Astrocyte of the cerebellum (primary cell): Measurements from ENCODE around the gene NBEAL1.
"Not testable (repeated sequence)": the region's sequence is repeated elsewhere in the genome, so short reads cannot be mapped to it uniquely, and the experiment has no call there.

ENCODE experiments used
- DNase-seq: peaks from one replicate; pipeline ENCODE4 v3.0.0-alpha.2; 2011; ENCODE audit warnings: low read depth
- H3K4me3 ChIP-seq: 2 replicates; pipeline ENCODE4 v1.5.1; 2011; ENCODE audit warnings: mild to moderate bottlenecking, low read depth, low read length, moderate library complexity
- in situ Hi-C: cut with HindIII; loops from 2 replicates; pipeline ENCODE4 v1.10.0; 2017; ENCODE audit warnings: low sequenced_read_pairs
- TF ChIP-seq, protein P1 (sequence below): IDR thresholded peaks from 2 replicates; pipeline ENCODE4 v1.5.1; 2012; ENCODE audit warnings: low read length, low read depth, moderate library complexity, mild to moderate bottlenecking; ENCODE audit errors: missing control alignments

Gene NBEAL1

DNA sequence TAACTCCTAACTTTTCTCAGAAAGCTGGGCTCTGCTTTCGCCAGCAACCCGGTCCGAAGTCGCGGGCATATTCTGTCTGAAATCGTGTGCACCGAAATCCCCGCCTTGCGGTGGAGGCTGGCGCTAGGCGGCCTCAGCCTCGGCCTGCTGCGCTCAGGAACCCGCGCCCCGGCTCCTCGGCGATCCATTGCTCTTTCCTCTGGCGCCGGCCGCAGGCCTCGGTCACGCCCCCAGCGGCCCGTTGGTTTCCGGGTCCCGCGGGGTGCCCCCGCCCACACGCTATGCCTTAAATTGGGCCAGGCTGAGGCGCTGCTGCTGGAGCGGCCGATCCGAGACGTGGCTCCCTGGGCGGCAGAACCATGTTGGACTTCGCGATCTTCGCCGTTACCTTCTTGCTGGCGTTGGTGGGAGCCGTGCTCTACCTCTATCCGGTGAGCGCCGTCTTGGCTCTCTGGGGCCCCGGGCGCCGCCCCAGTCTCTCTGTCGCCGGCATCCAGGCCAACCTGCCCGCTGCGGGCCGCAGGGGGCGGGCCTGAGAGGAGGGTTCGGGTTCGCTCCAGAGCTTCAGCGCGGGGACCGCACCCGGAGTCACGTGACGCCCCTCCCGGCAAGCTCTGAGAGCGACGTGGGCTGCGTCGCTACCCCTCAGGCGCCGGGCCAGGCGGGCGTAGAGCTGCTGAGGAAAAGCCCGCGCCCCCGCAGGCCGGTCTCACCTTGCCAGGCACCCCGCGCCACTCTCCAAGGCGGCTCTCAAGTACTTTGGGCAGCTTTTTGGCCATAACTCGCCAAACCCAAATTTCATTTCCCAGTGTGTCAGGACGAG is 224.2 kb downstream of the NBEAL1 start, which contains the start of gene CYP20A1:
TSS of gene CYP20A1 (plus strand) at position 315 of the 823 bp plus-strand sequence. CDS start at position 360, 45 bp downstream.
- TF ChIP-seq, protein P1, sequence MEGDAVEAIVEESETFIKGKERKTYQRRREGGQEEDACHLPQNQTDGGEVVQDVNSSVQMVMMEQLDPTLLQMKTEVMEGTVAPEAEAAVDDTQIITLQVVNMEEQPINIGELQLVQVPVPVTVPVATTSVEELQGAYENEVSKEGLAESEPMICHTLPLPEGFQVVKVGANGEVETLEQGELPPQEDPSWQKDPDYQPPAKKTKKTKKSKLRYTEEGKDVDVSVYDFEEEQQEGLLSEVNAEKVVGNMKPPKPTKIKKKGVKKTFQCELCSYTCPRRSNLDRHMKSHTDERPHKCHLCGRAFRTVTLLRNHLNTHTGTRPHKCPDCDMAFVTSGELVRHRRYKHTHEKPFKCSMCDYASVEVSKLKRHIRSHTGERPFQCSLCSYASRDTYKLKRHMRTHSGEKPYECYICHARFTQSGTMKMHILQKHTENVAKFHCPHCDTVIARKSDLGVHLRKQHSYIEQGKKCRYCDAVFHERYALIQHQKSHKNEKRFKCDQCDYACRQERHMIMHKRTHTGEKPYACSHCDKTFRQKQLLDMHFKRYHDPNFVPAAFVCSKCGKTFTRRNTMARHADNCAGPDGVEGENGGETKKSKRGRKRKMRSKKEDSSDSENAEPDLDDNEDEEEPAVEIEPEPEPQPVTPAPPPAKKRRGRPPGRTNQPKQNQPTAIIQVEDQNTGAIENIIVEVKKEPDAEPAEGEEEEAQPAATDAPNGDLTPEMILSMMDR, result peak; percentile 31
- H3K4me3 ChIP-seq, result peak within 1 kb of the TSS; percentile 73
- in situ Hi-C loops, result no loop called here

DNA sequence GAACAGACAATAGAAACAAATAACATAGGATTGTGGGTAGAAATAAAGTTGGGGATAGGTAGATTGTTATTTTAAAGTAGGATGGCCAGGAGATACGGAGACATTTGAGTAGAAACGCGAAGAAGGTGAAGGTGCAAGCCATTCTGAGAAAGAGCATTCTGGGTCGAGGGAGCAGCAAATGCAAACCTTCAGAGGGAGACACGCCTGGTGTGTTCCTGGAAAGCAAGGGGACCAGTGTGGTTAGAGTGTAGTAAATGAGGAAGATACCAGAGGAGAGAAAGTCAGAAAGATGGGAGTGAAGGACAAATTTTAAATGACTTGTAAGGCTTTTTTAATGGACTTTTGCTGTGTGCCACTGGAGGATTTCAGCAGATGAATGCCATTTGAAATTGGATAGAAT is 225.8 kb downstream of the NBEAL1 start:
- TF ChIP-seq, protein P1, result no peak
- H3K4me3 ChIP-seq, result peak overlapping the region; percentile 73
- no peak for DNase-seq
- in situ Hi-C loops, result no loop called here

More for the DNA sequence above, 224.2 kb downstream of the NBEAL1 start, which contains the start of gene CYP20A1:
- DNase-seq, result peak; percentile 89

DNA sequence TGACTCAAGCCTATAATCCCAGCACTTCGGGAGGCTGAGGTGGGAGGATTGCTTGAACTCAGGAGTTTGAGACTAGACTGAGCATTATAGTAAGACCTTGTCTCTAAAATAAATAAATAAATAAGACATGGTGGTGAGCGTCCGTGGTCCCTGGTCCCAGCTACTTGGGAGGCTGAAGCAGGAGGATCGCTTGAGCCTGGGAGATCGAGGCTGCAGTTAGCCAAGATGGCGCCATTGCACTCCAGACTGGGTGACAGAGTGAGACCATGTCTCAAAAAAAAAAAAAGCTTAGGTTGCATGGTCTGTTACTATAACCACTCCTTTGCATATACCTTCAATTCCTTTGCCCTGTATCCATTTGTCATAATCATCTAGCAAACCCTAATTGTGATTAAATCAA is 227.8 kb downstream of the NBEAL1 start:
- TF ChIP-seq, protein P1, result no peak
- no peak overlapping the region for H3K4me3 ChIP-seq
- no peak for DNase-seq
- in situ Hi-C loops, result no loop called here

DNA sequence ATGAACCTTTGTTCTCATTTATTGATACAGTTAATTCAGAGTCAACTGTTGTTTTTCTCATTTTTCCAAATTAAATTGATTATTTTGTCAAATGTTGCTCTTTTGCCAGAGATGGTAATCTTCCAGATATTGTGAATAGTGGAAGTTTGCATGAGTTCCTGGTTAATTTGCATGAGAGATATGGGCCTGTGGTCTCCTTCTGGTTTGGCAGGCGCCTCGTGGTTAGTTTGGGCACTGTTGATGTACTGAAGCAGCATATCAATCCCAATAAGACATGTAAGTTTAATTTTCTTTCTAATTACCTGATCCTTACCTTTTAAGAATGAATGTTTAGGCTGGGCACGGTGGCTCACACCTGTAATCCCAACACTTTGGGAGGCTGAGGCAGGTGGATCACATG is 232.0 kb downstream of the NBEAL1 start:
- TF ChIP-seq, protein P1, result no peak
- no peak for DNase-seq
- H3K4me3 ChIP-seq, result no peak overlapping the region
- in situ Hi-C loops, result no loop called here

DNA sequence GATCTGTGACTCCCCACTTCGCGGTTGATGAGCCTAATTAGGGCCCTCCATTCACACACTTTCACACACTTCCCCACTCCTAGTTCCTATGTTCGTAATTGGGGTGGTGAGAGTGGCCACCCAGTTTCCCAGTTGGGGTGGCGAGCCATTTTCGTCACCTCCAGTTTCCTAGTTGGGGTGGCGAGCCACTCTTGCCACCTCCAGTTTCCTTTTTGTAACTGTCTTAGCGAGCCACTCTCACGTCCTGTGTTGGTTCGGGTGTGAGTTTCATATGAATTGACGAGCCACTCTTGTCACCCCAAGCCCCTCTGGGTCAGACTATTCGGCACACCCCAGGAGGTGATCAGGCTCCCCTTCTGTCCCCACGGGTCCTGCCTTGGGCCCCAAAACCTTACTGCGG is 238.1 kb downstream of the NBEAL1 start:
- TF ChIP-seq, protein P1, result no peak
- no peak for DNase-seq
- in situ Hi-C loops, result no loop called here
- H3K4me3 ChIP-seq, result no peak overlapping the region

DNA sequence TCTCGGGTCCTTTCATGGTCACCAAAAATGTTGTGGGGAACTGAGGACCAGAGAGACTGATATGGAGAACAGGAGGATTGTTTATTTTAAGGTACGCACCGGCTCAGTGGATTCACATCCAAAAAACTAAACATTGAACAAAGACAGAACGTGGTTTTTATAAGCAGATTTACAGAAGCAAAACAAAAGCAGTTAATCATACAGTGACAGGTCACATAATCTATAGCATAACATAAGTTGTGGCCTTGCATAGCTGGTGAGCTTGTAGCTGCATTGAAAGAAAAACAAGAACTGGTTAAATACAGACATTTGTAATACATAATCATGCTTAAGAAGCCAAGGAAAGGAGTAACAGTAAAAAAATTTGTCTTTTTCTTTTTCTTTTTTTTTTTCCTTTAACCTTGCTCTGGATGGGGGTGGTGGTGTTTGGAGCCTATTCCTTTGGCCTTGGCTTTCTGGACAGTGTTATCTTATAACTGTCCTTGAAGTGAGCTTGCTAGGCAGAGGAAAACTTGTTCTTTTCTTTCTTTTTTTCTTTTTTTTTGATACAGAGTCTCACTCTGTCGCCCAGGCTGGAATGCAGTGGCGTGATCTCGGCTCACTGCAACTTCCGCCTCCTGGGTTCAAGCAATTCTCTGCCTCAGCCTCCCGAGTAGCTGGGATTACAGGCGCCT is 238.9 kb downstream of the NBEAL1 start:
- in situ Hi-C loops, H3K4me3 ChIP-seq, DNase-seq: not testable (repeated sequence)
